ENCODE data around the gene KIAA0586. TPM values are rescaled to one million over a fixed set of nuclear protein-coding genes. Genes with fewer than 3 reads are reported as not detected.
"Not testable (repeated sequence)": the region's sequence is repeated elsewhere in the genome, so short reads cannot be mapped to it uniquely, and the experiment has no call there.

The KIAA0586 gene
- total RNA-seq, 4 donors from 2014 or later, result 10.0 to 13.9 (median 11.9) TPM

GRCh38 chr14:58466459-58466858, 38.9 kb downstream of the KIAA0586 start:
- no peak for ATAC-seq
- Histone ChIP-seq H3K4me3 (no peak overlapping the region), H3K27ac (no peak overlapping the region), H3K36me3 (peaks cover 0 to 83% of the 10 kb centered on the region in 2 donors), H3K27me3 (no peaks in the 10 kb centered on the region), H3K9me3 (no peaks in the 10 kb centered on the region), H3K4me1 (no peaks in the 10 kb centered on the region)
- DNase-seq, result no peak
- TF ChIP-seq POLR2A (IDR thresholded peaks at IDR 0.05) (no peak), CTCF (IDR thresholded peaks at IDR 0.05 in 4 of 5, conservative IDR thresholded peaks at IDR 0.05 in 1 of 5) (no peak)
- in situ Hi-C loops (cut with MboI; ENCODE audit: low sequenced_read_pairs in 4 of 4) (no loop called here), intact Hi-C loops (cut with DNase I; ENCODE audit: low total_unique reads) (no loop called here)

GRCh38 chr14:58467575-58467974, 40.1 kb downstream of the KIAA0586 start:
- ATAC-seq (no peak), DNase-seq (no peak)
- no peaks in the 10 kb centered on the region for H3K27me3 ChIP-seq
- no peak overlapping the region for H3K27ac ChIP-seq
- H3K36me3 ChIP-seq, result peaks cover 0 to 79% of the 10 kb centered on the region in 2 donors
- TF ChIP-seq CTCF (IDR thresholded peaks at IDR 0.05 in 4 of 5, conservative IDR thresholded peaks at IDR 0.05 in 1 of 5) (no peak), POLR2A (IDR thresholded peaks at IDR 0.05) (no peak)
- H3K9me3 ChIP-seq, result no peaks in the 10 kb centered on the region
- H3K4me3 ChIP-seq, result no peak overlapping the region
- intact Hi-C loops (cut with DNase I; ENCODE audit: low total_unique reads), result no loop called here
- in situ Hi-C loops (cut with MboI; ENCODE audit: low sequenced_read_pairs in 4 of 4), result no loop called here
- H3K4me1 ChIP-seq, result no peaks in the 10 kb centered on the region

- TF ChIP-seq CTCF (IDR thresholded peaks at IDR 0.05 in 4 of 5, conservative IDR thresholded peaks at IDR 0.05 in 1 of 5), result no peak
- no peak for TF ChIP-seq POLR2A (IDR thresholded peaks at IDR 0.05)
- no peaks in the 10 kb centered on the region for H3K4me1 ChIP-seq
- in situ Hi-C loops (cut with MboI; ENCODE audit: low sequenced_read_pairs in 4 of 4), result no loop called here
- H3K36me3 ChIP-seq, result peaks cover 0 to 69% of the 10 kb centered on the region in 2 donors
- ATAC-seq (no peak), DNase-seq (no peak)
- no peak overlapping the region for H3K4me3 ChIP-seq
- no peak overlapping the region for H3K27ac ChIP-seq
- no peaks in the 10 kb centered on the region for H3K9me3 ChIP-seq
- no peaks in the 10 kb centered on the region for H3K27me3 ChIP-seq
- intact Hi-C loops (cut with DNase I; ENCODE audit: low total_unique reads), result no loop called here
These were observed 41.8 kb downstream of the KIAA0586 start for GRCh38 chr14:58469309-58469708.

GRCh38 chr14:58476320-58476719, 48.8 kb downstream of the KIAA0586 start:
- Histone ChIP-seq H3K27ac (no peak overlapping the region), H3K9me3 (no peaks in the 10 kb centered on the region), H3K4me1 (no peaks in the 10 kb centered on the region), H3K4me3 (no peak overlapping the region), H3K27me3 (no peaks in the 10 kb centered on the region), H3K36me3 (peaks cover 0 to 51% of the 10 kb centered on the region in 2 donors)
- DNase-seq, result no peak
- intact Hi-C loops (cut with DNase I; ENCODE audit: low total_unique reads) (no loop called here), in situ Hi-C loops (cut with MboI; ENCODE audit: low sequenced_read_pairs in 4 of 4) (no loop called here)
- no peak for TF ChIP-seq CTCF (IDR thresholded peaks at IDR 0.05 in 4 of 5, conservative IDR thresholded peaks at IDR 0.05 in 1 of 5)
- TF ChIP-seq POLR2A (IDR thresholded peaks at IDR 0.05), result no peak
- ATAC-seq, result no peak

- Histone ChIP-seq H3K4me3 (no peak overlapping the region), H3K9me3 (no peaks in the 10 kb centered on the region), H3K27ac (no peak overlapping the region), H3K4me1 (no peaks in the 10 kb centered on the region), H3K27me3 (no peaks in the 10 kb centered on the region), H3K36me3 (peaks cover 0 to 52% of the 10 kb centered on the region in 2 donors)
- DNase-seq (no peak), ATAC-seq (no peak)
- in situ Hi-C loops (cut with MboI; ENCODE audit: low sequenced_read_pairs in 4 of 4), result no loop called here
- TF ChIP-seq CTCF (IDR thresholded peaks at IDR 0.05 in 4 of 5, conservative IDR thresholded peaks at IDR 0.05 in 1 of 5) (no peak), POLR2A (IDR thresholded peaks at IDR 0.05) (no peak)
- intact Hi-C loops (cut with DNase I; ENCODE audit: low total_unique reads), result no loop called here
These were observed 50.1 kb downstream of the KIAA0586 start for GRCh38 chr14:58477653-58478052.

GRCh38 chr14:58478329-58478728, 50.8 kb downstream of the KIAA0586 start:
- ATAC-seq; H3K27ac ChIP-seq; in situ Hi-C loops (cut with MboI; ENCODE audit: low sequenced_read_pairs in 4 of 4); H3K4me1 ChIP-seq; H3K9me3 ChIP-seq; H3K4me3 ChIP-seq; intact Hi-C loops (cut with DNase I; ENCODE audit: low total_unique reads); DNase-seq; H3K27me3 ChIP-seq: not testable (repeated sequence)
- H3K36me3 ChIP-seq, result peaks cover 0 to 59% of the 10 kb centered on the region in 2 donors
